Transverse colon (tissue), 4 donors: ENCODE results near the gene CORIN. TPM values are rescaled to one million over a fixed set of nuclear protein-coding genes. Genes with fewer than 3 reads are reported as not detected.

Source experiments
- DNase-seq: peaks from one replicate; pipeline ENCODE4 v3.0.0-alpha.2; 2019
- H3K27ac ChIP-seq, 4 donors: fragments of 200-600 bp; sonication (generic); 2 replicates each; pipeline ENCODE4 v1.5.1; 2016 to 2018; ENCODE audit warnings: inconsistent platforms in 4 of 4
- H3K27me3 ChIP-seq: fragments of 200-600 bp; sonication (generic); 2 replicates; pipeline ENCODE4 v1.5.1; 2017; ENCODE audit warnings: inconsistent platforms
- H3K36me3 ChIP-seq, 4 donors: fragments of 200-600 bp; sonication (generic); 2 replicates each; pipeline ENCODE4 v1.5.1; 2017 to 2019; ENCODE audit warnings: inconsistent platforms in 4 of 4
- H3K4me1 ChIP-seq, 4 donors: fragments of 200-600 bp; sonication (generic); 2 replicates each; pipeline ENCODE4 v1.5.1; 2017 to 2020; ENCODE audit warnings: inconsistent platforms in 4 of 4
- H3K4me3 ChIP-seq, 4 donors: fragments of 200-600 bp; sonication (generic); 1 replicate in 1 of 4; 2 replicates in 3 of 4; pipeline versions ENCODE4 v1.5.1 to v1.6.1; 2017 to 2019; ENCODE audit warnings: inconsistent platforms in 4 of 4
- H3K9me3 ChIP-seq, 2 donors: fragments of 200-600 bp; sonication (generic); 2 replicates each; pipeline ENCODE4 v1.5.1; 2017 to 2019; ENCODE audit warnings: inconsistent platforms in 2 of 2
- CTCF ChIP-seq, 5 experiments: fragments of 200-600 bp in 3 of 5; fragments of 450-650 bp in 2 of 5; sonication (generic) in 3 of 5; IDR thresholded peaks; 1 replicate in 2 of 5; 2 replicates in 3 of 5; pipeline ENCODE4 v1.5.1; 2016 to 2017; ENCODE audit warnings: antibody characterized with exemption in 5 of 5, inconsistent platforms in 3 of 5, mild to moderate bottlenecking in 2 of 5, moderate library complexity in 1 of 5
- EP300 ChIP-seq: sonication (generic); formaldehyde crosslinking; IDR thresholded peaks from one replicate; pipeline ENCODE4 v1.6.1; 2017; ENCODE audit warnings: antibody characterized with exemption, low read depth
- POLR2A ChIP-seq: fragments of 450-650 bp; IDR thresholded peaks from one replicate; pipeline ENCODE4 v1.6.1; 2016; ENCODE audit warnings: antibody characterized with exemption, mild to moderate bottlenecking, moderate library complexity
- POLR2AphosphoS5 ChIP-seq, 3 donors: sonication (generic); formaldehyde crosslinking; IDR thresholded peaks; one replicate each; pipeline ENCODE4 v1.6.1; 2016; ENCODE audit warnings: antibody characterized with exemption in 3 of 3
- WGBS, 2 donors: methylation state at CpG; one replicate each; pipeline ENCODE4 v1.1.5; 2018; ENCODE audit warnings: low coverage in 1 of 2; 5-methylcytosine and 5-hydroxymethylcytosine counted together
- in situ Hi-C, 4 donors: fragments of 200-750 bp; cut with MboI; loops; one replicate each; pipeline versions ENCODE4 v1.15.0 to v1.15.1; 2017; ENCODE audit warnings: low sequenced_read_pairs in 3 of 4, low pct_ligation_motif_present in 1 of 4, low pct_unique_long_range_greater_than_20kb in 1 of 4
- intact Hi-C: fragments of 100-400 bp; cut with DNase I; formaldehyde crosslinking; loops from one replicate; pipeline ENCODE4 v1.15.1; 2023; ENCODE audit warnings: low total_unique reads
- total RNA-seq, 4 donors: library from RNA; depleted of rRNA; stranded (reverse); fragments of >200 nt; gene quantifications; one replicate each; pipeline ENCODE4 v1.1.0, GENCODE V29; 2016

CORIN gene
- total RNA-seq, 4 donors from 2014 or later, result 0.82 to 1.6 TPM; not detected in 2

GRCh38 chr4:47876310-47876709 is 38.4 kb upstream of the CORIN start:
- TF ChIP-seq POLR2AphosphoS5 (IDR thresholded peaks at IDR 0.05) (no peak), EP300 (no peak), POLR2A (no peak)
- peaks cover 0 to 53% (median 26%) of the 10 kb centered on the region in 4 donors for H3K36me3 ChIP-seq
- DNase-seq, result no peak
- H3K27me3 ChIP-seq, result no peaks in the 10 kb centered on the region
- H3K4me1 ChIP-seq, result peaks cover 0 to 12% (median 5%) of the 10 kb centered on the region in 4 donors
- H3K4me3 ChIP-seq, result no peak overlapping the region
- H3K27ac ChIP-seq, result no peak overlapping the region
- in situ Hi-C loops (loop anchor here in 1 of 4 donors (25.0 kb wide), 1 partner anchor 636 kb away; no protein-coding TSS in a partner anchor), intact Hi-C loops (no loop called here)
- peaks cover 0 to 4% of the 10 kb centered on the region in 2 donors for H3K9me3 ChIP-seq

- Histone ChIP-seq H3K27ac (no peak overlapping the region), H3K27me3 (no peaks in the 10 kb centered on the region), H3K4me1 (peaks cover 0 to 5% (median 0%) of the 10 kb centered on the region in 4 donors), H3K9me3 (peaks cover 0 to 4% of the 10 kb centered on the region in 2 donors), H3K4me3 (no peak overlapping the region), H3K36me3 (peaks cover 0 to 60% (median 26%) of the 10 kb centered on the region in 4 donors)
- WGBS, 2 donors, result 65 to 83% methylated on average over 2 to 3 of the region's 3 CpGs
- DNase-seq, result no peak
- in situ Hi-C loops (no loop called here), intact Hi-C loops (no loop called here)
- TF ChIP-seq CTCF (IDR thresholded peaks at IDR 0.05), result no peak
- no peak for TF ChIP-seq POLR2AphosphoS5 (IDR thresholded peaks at IDR 0.05)
- TF ChIP-seq POLR2A, result no peak
- no peak for TF ChIP-seq EP300
These were observed 36.1 kb upstream of the CORIN start for GRCh38 chr4:47873877-47874541.

- H3K4me1 ChIP-seq, result no peaks in the 10 kb centered on the region
- peaks cover 0 to under 1% (median 0%) of the 10 kb centered on the region in 4 donors for H3K36me3 ChIP-seq
- no peak overlapping the region for H3K27ac ChIP-seq
- no peak for DNase-seq
- H3K4me3 ChIP-seq, result no peak overlapping the region
- no peaks in the 10 kb centered on the region for H3K9me3 ChIP-seq
- in situ Hi-C loops (no loop called here), intact Hi-C loops (no loop called here)
- H3K27me3 ChIP-seq, result no peaks in the 10 kb centered on the region
- WGBS, 2 donors, result 75 to 99% methylated on average over 4 of the region's 4 CpGs
- no peak for TF ChIP-seq POLR2AphosphoS5 (IDR thresholded peaks at IDR 0.05)
- no peak for TF ChIP-seq EP300
- TF ChIP-seq CTCF (IDR thresholded peaks at IDR 0.05), result no peak
- TF ChIP-seq POLR2A, result no peak
These were observed 25.6 kb upstream of the CORIN start for GRCh38 chr4:47863486-47863885.

GRCh38 chr4:47862297-47862696 is 24.4 kb upstream of the CORIN start:
- no peak overlapping the region for H3K4me3 ChIP-seq
- H3K27me3 ChIP-seq, result no peaks in the 10 kb centered on the region
- no peak overlapping the region for H3K27ac ChIP-seq
- no peaks in the 10 kb centered on the region for H3K36me3 ChIP-seq
- in situ Hi-C loops, result no loop called here
- H3K4me1 ChIP-seq, result no peaks in the 10 kb centered on the region
- intact Hi-C loops, result no loop called here
- no peaks in the 10 kb centered on the region for H3K9me3 ChIP-seq
- TF ChIP-seq EP300 (no peak), POLR2A (no peak), CTCF (IDR thresholded peaks at IDR 0.05) (no peak), POLR2AphosphoS5 (IDR thresholded peaks at IDR 0.05) (no peak)
- 94 to 96% methylated on average over 3 of the region's 3 CpGs for WGBS, 2 donors
- DNase-seq, result no peak
